ENCODE measurements around the gene MYCBP2.

GRCh38 chr13:77372275-77372674, 45.4 kb upstream of the MYCBP2 start:
- no peak for TF ChIP-seq SUZ12 (IDR thresholded peaks at IDR 0.05; ENCODE audit: extremely low read depth, insufficient read depth, insufficient read length)
- no peak for TF ChIP-seq YY1 (IDR thresholded peaks at IDR 0.05; ENCODE audit: insufficient read depth, insufficient read length)
- TF ChIP-seq ZNF274 (IDR thresholded peaks at IDR 0.05; ENCODE audit: low read depth, low read length), result no peak
